HepG2 (cell line): ENCODE results near the gene NUCB1. TPM values are rescaled to one million over a fixed set of nuclear protein-coding genes. Genes with fewer than 3 reads are reported as not detected.
A peak's percentile ranks its signal among the peaks of the same experiment; 100 is the strongest.

Source experiments
- ATAC-seq: fragments of 200-7000 bp; cut with Tn5 transposase; 3 replicates; pipeline ENCODE4 v1.9.1; 2020; ENCODE audit warnings: mild to moderate bottlenecking, moderate library complexity
- BruUV-seq: library from RNA; stranded (reverse); fragments of 400-500 nt; replicated peaks from 2 replicates; lab custom pipeline; 2021; lab: Mats Ljungman, UMichigan
- CTCF ChIA-PET: fragments of 300-600 bp; formaldehyde crosslinking; extraction: SDS; loops from one replicate; lab custom pipeline; 2021; ENCODE audit warnings: low total read pairs, inconsistent platforms, low intra/inter-chr PET ratio; lab: Yijun Ruan, JAX
- POLR2A ChIA-PET: fragments of 350-600 bp; sonication (Branson Sonifier 250); formaldehyde crosslinking; loops from one replicate; lab custom pipeline; 2020; ENCODE audit warnings: antibody characterized with exemption, inconsistent platforms; lab: Yijun Ruan, JAX
- DNase-seq: peaks from one replicate; pipeline ENCODE4 v3.0.0-alpha.2; 2015; ENCODE audit warnings: low spot score
- FAIRE-seq: peaks from 3 replicates; lab custom pipeline; 2011; peaks lifted over from hg19 to GRCh38; lab: Jason Lieb, UNC
- H2AFZ ChIP-seq: one replicate; pipeline ENCODE4 v1.6.1; 2011; ENCODE audit warnings: low read length, inconsistent platforms
- H3K27ac ChIP-seq: fragments of 300-600 bp; 3 replicates; pipeline ENCODE4 v1.8.0; 2011; ENCODE audit warnings: mixed run types, mild to moderate bottlenecking, mixed read lengths, low read length, inconsistent platforms; ENCODE audit not compliant: insufficient read depth; ENCODE audit errors: extremely low read length
- H3K27me3 ChIP-seq, 2 experiments: fragments of 200-600 bp in 1 of 2; 2 replicates in 1 of 2; 3 replicates in 1 of 2; pipeline versions ENCODE4 v1.6.0 to v1.8.0; 2011; ENCODE audit warnings: low read length in 2 of 2, mild to moderate bottlenecking in 2 of 2, moderate library complexity in 2 of 2, inconsistent platforms in 1 of 2; ENCODE audit not compliant: insufficient read depth in 2 of 2, control insufficient read depth in 1 of 2
- H3K36me3 ChIP-seq, 2 experiments: fragments of 200-600 bp in 1 of 2; replicated peaks in 1 of 2; 2 replicates in 1 of 2; 3 replicates in 1 of 2; pipeline versions ENCODE4 v1.5.1 to v1.8.0; 2011; ENCODE audit warnings: low read length in 2 of 2, inconsistent platforms in 1 of 2; ENCODE audit not compliant: insufficient read depth in 2 of 2, control insufficient read depth in 1 of 2
- H3K4me1 ChIP-seq: 2 replicates; pipeline ENCODE4 v1.5.1; 2012; ENCODE audit warnings: low read length, inconsistent platforms; ENCODE audit not compliant: insufficient read depth
- H3K4me2 ChIP-seq: 2 replicates; pipeline ENCODE4 v1.6.0; 2011; ENCODE audit warnings: low read depth, low read length, inconsistent platforms
- H3K4me3 ChIP-seq, 3 experiments: fragments of 200-600 bp in 1 of 3; sonication (generic), shearing (Covaris generic) in 1 of 3; replicated peaks in 1 of 3; 2 replicates each; pipeline ENCODE4 v1.5.1; 2011 to 2016; ENCODE audit warnings: low read length in 3 of 3, inconsistent platforms in 2 of 3, low read depth in 2 of 3, mild to moderate bottlenecking in 2 of 3, control low read depth in 1 of 3, mixed read lengths in 1 of 3; ENCODE audit not compliant: insufficient read depth in 1 of 3
- H3K79me2 ChIP-seq: one replicate; pipeline ENCODE4 v1.6.1; 2011; ENCODE audit warnings: low read length, inconsistent platforms; ENCODE audit not compliant: insufficient read depth
- H3K9ac ChIP-seq: 2 replicates; pipeline ENCODE4 v1.6.0; 2011; ENCODE audit warnings: mild to moderate bottlenecking, low read depth, low read length, inconsistent platforms; ENCODE audit not compliant: insufficient read depth
- H3K9me3 ChIP-seq: 2 replicates; pipeline ENCODE4 v1.5.1; 2012; ENCODE audit warnings: mild to moderate bottlenecking, low read length
- H4K20me1 ChIP-seq: 2 replicates; pipeline ENCODE4 v1.6.0; 2011; ENCODE audit warnings: inconsistent platforms, mild to moderate bottlenecking, low read length, moderate library complexity; ENCODE audit not compliant: insufficient read depth
- BORCS8-MEF2B ChIP-seq: sonication (generic); formaldehyde crosslinking; IDR thresholded peaks from 2 replicates; pipeline ENCODE4 v1.8.0; 2022; ENCODE audit warnings: mild to moderate bottlenecking, missing genetic modification reagents
- CREBL2 ChIP-seq: sonication (generic); formaldehyde crosslinking; IDR thresholded peaks from 2 replicates; pipeline ENCODE4 v1.8.1; 2023; ENCODE audit warnings: missing genetic modification reagents, mild to moderate bottlenecking, borderline replicate concordance
- CREM ChIP-seq, 2 experiments: sonication (generic) in 1 of 2; formaldehyde crosslinking in 1 of 2; IDR thresholded peaks; 2 replicates each; pipeline versions ENCODE4 v1.4.0 to v1.6.1; 2016 to 2020; ENCODE audit warnings: antibody characterized with exemption in 1 of 2, mild to moderate bottlenecking in 1 of 2, missing genetic modification reagents in 1 of 2
- HCFC1 ChIP-seq: fragments of 150-350 bp; IDR thresholded peaks from 2 replicates; pipeline ENCODE4 v1.6.1; 2014; ENCODE audit warnings: low read depth, low read length
- IKZF5 ChIP-seq: IDR thresholded peaks from 2 replicates; pipeline ENCODE4 v1.6.1; 2018; ENCODE audit warnings: missing genetic modification reagents, mild to moderate bottlenecking, missing compliant biosample characterization
- MLXIP ChIP-seq: sonication (generic); formaldehyde crosslinking; IDR thresholded peaks from 2 replicates; pipeline ENCODE4 v1.9.0; 2021; ENCODE audit warnings: missing genetic modification reagents, borderline replicate concordance
- NCOR1 ChIP-seq: fragments of 200-600 bp; sonication (generic); IDR thresholded peaks from 2 replicates; pipeline ENCODE4 v1.7.0; 2017; ENCODE audit warnings: antibody characterized with exemption, low read length, borderline replicate concordance
- PPARG ChIP-seq: conservative IDR thresholded peaks from 2 replicates; pipeline ENCODE4 v1.6.1; 2016; ENCODE audit warnings: missing biosample characterization, missing genetic modification reagents
- PRPF4 ChIP-seq: fragments of 200-400 bp; formaldehyde crosslinking; IDR thresholded peaks from 2 replicates; pipeline ENCODE4 v1.6.1; 2016; ENCODE audit warnings: low read length, low read depth; ENCODE audit not compliant: poor library complexity, severe bottlenecking
- SUZ12 ChIP-seq: fragments of 150-350 bp; IDR thresholded peaks from 2 replicates; pipeline ENCODE4 v1.6.1; 2014; ENCODE audit warnings: low read depth, low read length
- THAP11 ChIP-seq: IDR thresholded peaks from 2 replicates; pipeline ENCODE4 v1.6.1; 2016; ENCODE audit warnings: missing biosample characterization, missing genetic modification reagents
- ZNF143 ChIP-seq: sonication (generic); formaldehyde crosslinking; IDR thresholded peaks from 2 replicates; pipeline ENCODE4 v1.4.0; 2020; ENCODE audit warnings: missing genetic modification reagents
- ZNF883 ChIP-seq: sonication (generic); formaldehyde crosslinking; IDR thresholded peaks from 2 replicates; pipeline ENCODE4 v1.5.1; 2020; ENCODE audit warnings: mild to moderate bottlenecking, missing genetic modification reagents; ENCODE audit errors: not compliant biosample characterization
- WGBS: methylation state at CpG from one replicate; pipeline ENCODE4 v1.1.6; 2017; ENCODE audit warnings: low lambda C conversion rate; 5-methylcytosine and 5-hydroxymethylcytosine counted together
- in situ Hi-C: cut with HindIII; loops from 2 replicates; pipeline ENCODE4 v1.10.0; 2017; ENCODE audit warnings: low pct_unique_long_range_greater_than_20kb; ENCODE audit not compliant: extremely low pct_ligation_motif_present
- intact Hi-C: fragments of 100-400 bp; cut with micrococcal nuclease; formaldehyde crosslinking; loops from one replicate; pipeline ENCODE4 v1.10.0; 2022; ENCODE audit not compliant: unreplicated experiment
- polyA plus RNA-seq, 8 experiments: library from polyadenylated mRNA; depleted of rRNA in 3 of 8; stranded (reverse) in 7 of 8; unstranded in 1 of 8; fragments of >200 nt; fragmentation: Illumina TruSeq in 4 of 8; extraction: Trizol in 4 of 8; gene quantifications; 2 replicates each; pipeline versions ENCODE4 v1.2.1 to v1.2.3, GENCODE V29; 2011 to 2016; ENCODE audit warnings: low read depth in 4 of 8, missing spikeins in 1 of 8, mixed read lengths in 1 of 8; ENCODE audit not compliant: insufficient read depth in 1 of 8
- total RNA-seq, 5 experiments: library from RNA; depleted of rRNA; stranded (reverse); fragments of >200 nt; fragmentation: Illumina TruSeq; extraction: Trizol; gene quantifications; 2 replicates each; pipeline ENCODE4 v1.2.3, GENCODE V29; 2016; ENCODE audit warnings: low read depth in 1 of 5

Gene NUCB1
- total and polyA plus RNA-seq, 2 of the 13 experiments (the other 11 are each of a cell fraction or from before 2014, with no cell fraction given): 82.3 to 106 TPM

GRCh38 chr19:48913114-48913889 lies 13.2 kb downstream of the NUCB1 start:
- CTCF ChIA-PET: no interaction called here
- FAIRE-seq: no peak

More at GRCh38 chr19:48913114-48913889, 13.2 kb downstream of the NUCB1 start:
- no peak for DNase-seq
- H2AFZ ChIP-seq: no peak overlapping the region
- peak; percentile 35; the same call in 1 of the 3 replicates for ATAC-seq
- in situ Hi-C loops (no loop called here), intact Hi-C loops (no loop called here)
- H3K27ac ChIP-seq: no peak overlapping the region
- POLR2A ChIA-PET: no interaction called here
- H3K79me2 ChIP-seq: no peaks in the 10 kb centered on the region
- H3K4me1 ChIP-seq: peaks cover 7% of the 10 kb centered on the region
- peaks cover 18 to 64% of the 10 kb centered on the region in 2 experiments for H3K36me3 ChIP-seq
- H3K9ac ChIP-seq: no peak overlapping the region
- WGBS: 96% methylated on average over 8 of the region's 9 CpGs
- no peaks in the 10 kb centered on the region for H3K9me3 ChIP-seq
- H4K20me1 ChIP-seq: no peaks in the 10 kb centered on the region
- TF ChIP-seq ZNF143 (CRISPR knock-in tag) (peak; percentile 91), MLXIP (CRISPR knock-in tag) (no peak), BORCS8-MEF2B (CRISPR knock-in tag) (no peak), THAP11 (CRISPR knock-in tag) (peak; percentile 98), PPARG (no peak), SUZ12 (peak; percentile 66), NCOR1 (no peak), HCFC1 (peak; percentile 81), ZNF883 (CRISPR knock-in tag) (no peak), CREBL2 (no peak), CREM (IDR thresholded peaks at IDR 0.05) (peak; percentile 38; the same call in 1 of the 2 replicates), CREM (CRISPR knock-in tag; IDR thresholded peaks at IDR 0.05) (no peak), IKZF5 (CRISPR knock-in tag) (no peak), PRPF4 (no peak)
- TSS peak; percentile 34 for BruUV-seq
- H3K4me3 ChIP-seq: no peak overlapping the region
- H3K27me3 ChIP-seq: no peaks in the 10 kb centered on the region
- H3K4me2 ChIP-seq: no peak overlapping the region
